ENCODE data around the gene MAPK12.

MAPK12 gene

DNA sequence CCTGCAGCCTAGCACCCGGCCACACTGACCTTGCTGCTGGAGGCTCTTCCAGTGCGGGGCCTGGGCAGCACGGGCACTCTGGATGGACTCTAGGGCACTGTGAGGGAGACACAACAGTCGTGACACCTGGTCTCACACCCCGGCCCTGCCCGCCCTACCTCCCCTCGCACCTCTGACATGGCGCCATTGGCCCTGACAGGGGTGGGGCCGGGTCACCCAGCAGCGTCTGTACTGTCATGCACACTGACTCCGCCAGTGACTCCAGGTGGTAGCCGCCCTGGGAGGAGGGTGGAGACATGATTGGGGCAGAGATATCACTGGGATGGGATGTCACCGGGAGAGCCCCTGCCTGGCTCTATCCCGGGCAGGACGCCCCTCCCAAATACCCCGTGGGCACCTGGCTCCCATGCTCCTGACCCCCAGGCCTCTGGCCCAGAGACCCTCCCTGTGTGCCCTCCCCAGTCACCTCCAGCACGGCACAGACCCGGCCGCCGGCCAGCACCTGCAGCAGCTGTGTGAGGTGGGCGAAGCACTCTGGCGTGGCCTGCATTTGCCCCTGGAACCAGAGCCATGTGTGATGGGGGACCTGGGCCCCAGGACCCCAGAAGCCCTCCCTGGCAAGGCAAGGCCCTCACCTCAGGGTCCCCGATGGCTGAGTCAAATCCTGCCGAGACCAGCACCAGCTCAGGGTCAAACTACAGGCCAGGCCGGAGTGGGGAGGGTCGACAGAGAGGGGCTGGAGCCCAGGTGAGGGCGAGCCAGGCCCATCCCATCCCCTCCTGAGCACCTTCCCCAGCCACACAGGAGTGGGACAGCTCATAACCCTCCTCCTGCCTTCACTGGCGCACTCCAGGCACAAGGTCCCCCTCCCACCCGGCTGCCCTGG, 13.0 kb downstream of the MAPK12 start:
- DNase-seq (ENCODE audit: low spot score): no peak
- TF ChIP-seq, protein P1, sequence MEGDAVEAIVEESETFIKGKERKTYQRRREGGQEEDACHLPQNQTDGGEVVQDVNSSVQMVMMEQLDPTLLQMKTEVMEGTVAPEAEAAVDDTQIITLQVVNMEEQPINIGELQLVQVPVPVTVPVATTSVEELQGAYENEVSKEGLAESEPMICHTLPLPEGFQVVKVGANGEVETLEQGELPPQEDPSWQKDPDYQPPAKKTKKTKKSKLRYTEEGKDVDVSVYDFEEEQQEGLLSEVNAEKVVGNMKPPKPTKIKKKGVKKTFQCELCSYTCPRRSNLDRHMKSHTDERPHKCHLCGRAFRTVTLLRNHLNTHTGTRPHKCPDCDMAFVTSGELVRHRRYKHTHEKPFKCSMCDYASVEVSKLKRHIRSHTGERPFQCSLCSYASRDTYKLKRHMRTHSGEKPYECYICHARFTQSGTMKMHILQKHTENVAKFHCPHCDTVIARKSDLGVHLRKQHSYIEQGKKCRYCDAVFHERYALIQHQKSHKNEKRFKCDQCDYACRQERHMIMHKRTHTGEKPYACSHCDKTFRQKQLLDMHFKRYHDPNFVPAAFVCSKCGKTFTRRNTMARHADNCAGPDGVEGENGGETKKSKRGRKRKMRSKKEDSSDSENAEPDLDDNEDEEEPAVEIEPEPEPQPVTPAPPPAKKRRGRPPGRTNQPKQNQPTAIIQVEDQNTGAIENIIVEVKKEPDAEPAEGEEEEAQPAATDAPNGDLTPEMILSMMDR (IDR thresholded peaks at IDR 0.05; ENCODE audit: extremely low read depth, insufficient read depth, missing control alignments): no peak
- in situ Hi-C loops (cut with MboI; ENCODE audit: low pct_unique_long_range_greater_than_20kb, low sequenced_read_pairs, unreplicated experiment): no loop called here

GRCh38 chr22:50247748-50248147, 13.7 kb downstream of the MAPK12 start:
- no peak for DNase-seq (ENCODE audit: low spot score)
- in situ Hi-C loops (cut with MboI; ENCODE audit: low pct_unique_long_range_greater_than_20kb, low sequenced_read_pairs, unreplicated experiment): no loop called here
- TF ChIP-seq, protein P1 (IDR thresholded peaks at IDR 0.05; ENCODE audit: extremely low read depth, insufficient read depth, missing control alignments): no peak

DNA sequence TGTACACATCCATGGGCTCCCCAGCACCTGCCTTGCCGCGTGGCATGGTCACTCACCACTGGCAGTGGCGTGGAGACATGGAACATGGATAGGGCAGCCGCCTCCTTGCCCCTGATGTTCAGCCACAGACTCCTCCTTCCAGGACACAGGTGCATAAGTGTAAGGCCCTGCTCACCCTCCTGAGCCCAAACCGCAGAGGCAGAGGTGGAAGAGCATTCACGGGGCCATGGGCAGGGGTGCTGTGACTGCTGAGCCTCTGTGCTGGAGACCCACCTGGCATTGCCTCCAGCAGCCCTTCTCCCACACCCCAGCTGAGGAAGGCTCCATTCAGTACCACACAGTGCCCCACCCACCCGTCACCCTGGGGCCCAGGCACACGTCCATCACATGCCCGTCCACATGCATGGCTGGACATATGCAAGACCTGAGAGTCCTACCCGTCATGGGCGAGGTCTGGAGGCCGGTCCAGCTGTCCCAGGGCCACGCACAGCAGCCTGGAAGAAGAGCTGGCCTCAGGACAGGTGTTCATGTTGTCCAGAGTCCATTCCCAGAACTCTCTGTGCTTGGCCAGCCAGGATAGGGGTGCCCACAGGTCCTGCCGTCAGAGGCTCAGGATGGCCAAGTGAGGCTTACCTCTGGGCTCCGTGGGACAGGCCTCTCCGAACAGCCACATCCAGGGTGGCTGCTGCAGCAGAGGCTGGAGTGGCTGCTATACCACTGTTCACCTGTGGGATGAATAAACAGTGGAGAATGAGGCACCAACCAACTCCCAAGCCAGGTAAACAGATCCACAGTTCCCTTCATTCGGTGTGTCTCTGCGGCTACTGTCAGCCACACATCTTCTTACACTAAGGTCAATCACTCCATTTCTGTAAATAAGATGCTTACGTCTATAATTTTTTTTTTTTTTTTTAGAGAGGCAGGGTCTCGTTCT, 15.0 kb downstream of the MAPK12 start:
- in situ Hi-C loops (cut with MboI; ENCODE audit: low pct_unique_long_range_greater_than_20kb, low sequenced_read_pairs, unreplicated experiment): no loop called here
- TF ChIP-seq, protein P1 (IDR thresholded peaks at IDR 0.05; ENCODE audit: extremely low read depth, insufficient read depth, missing control alignments): no peak
- DNase-seq (ENCODE audit: low spot score): no peak

DNA sequence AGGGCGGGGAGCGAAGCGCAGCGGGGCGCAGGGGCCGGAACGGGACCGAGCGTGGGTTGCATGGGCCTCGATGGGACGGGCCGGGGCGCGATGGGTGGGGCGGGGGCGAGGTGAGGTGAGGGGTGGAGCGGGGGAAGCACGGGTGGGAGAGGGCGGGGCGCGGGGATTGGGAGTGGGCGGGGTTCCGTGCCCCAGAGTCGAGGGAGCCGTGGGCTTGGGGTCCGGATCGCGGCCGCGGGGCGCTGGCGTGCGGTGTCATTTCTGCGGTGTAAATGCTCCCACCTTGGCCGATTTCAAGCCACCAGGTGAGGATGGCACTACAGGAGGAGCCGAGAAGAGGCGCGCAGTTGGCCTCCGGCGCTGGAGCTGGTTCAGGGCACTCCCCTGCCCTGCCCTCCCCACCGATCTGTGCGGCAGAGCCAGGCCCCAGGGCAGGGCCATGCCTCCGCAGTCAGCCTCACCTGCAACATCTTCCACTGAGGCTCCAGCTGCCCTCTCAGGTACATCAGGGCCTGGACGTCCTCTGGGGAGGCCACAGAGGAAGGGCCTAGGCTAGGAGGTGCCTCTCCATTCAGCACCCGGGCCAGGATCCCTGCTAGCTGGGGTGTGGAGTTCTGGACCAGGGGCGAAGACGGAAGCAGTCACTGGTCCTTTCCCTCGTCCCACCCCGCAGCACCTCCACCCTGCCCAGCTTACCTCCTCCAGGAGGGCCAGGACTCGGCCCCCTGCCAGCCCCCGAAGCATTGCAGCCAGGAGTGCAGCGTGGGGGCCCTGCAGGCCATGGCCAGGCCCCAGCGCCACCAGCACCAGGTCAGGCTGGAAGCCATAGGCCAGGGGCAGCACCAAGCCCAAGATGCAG, 16.0 kb downstream of the MAPK12 start:
- TF ChIP-seq, protein P1 (IDR thresholded peaks at IDR 0.05; ENCODE audit: extremely low read depth, insufficient read depth, missing control alignments): no peak
- in situ Hi-C loops (cut with MboI; ENCODE audit: low pct_unique_long_range_greater_than_20kb, low sequenced_read_pairs, unreplicated experiment): no loop called here
- no peak for DNase-seq (ENCODE audit: low spot score)

- in situ Hi-C loops (cut with MboI; ENCODE audit: low pct_unique_long_range_greater_than_20kb, low sequenced_read_pairs, unreplicated experiment): no loop called here
- peak; percentile 95 for DNase-seq (ENCODE audit: low spot score)
These were observed 16.9 kb downstream of the MAPK12 start, which contains the start of gene TUBGCP6 for GRCh38 chr22:50244420-50245213. Gene TUBGCP6, minus strand, starts transcription at chr22:50245023. Its CDS starts 564 bp downstream, at chr22:50244459.

More at GRCh38 chr22:50244420-50245213, 16.9 kb downstream of the MAPK12 start, which contains the start of gene TUBGCP6:
- TF ChIP-seq, protein P1 (IDR thresholded peaks at IDR 0.05; ENCODE audit: extremely low read depth, insufficient read depth, missing control alignments): no peak

Measured in GM13977 (cell line).